GM12872 (cell line): ENCODE measurements around the gene TARBP1.

ENCODE experiments used
- CTCF ChIP-seq: IDR thresholded peaks from 3 replicates; pipeline ENCODE4 v1.5.1; 2011; ENCODE audit warnings: low read depth, mild to moderate bottlenecking, low read length, moderate library complexity; ENCODE audit not compliant: insufficient read depth

TARBP1 gene

DNA sequence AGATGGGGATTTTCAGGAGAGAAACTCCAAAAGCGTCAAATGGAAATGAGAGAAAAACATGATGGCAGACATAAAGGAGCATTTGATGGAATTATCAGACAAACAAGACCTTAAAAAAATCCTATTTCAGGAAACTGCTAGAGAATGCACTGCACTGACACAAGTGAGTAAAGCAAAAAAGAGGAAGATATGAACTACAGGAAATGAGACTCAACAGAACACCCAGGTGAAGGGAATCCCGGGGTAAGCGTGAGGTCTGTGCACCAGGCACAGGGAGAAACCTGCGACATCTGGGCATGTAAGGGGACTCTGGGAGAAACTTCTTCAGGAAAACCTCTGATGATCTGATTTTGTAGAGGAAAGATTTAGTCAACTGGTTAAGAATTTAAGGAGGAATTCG, 2.8 kb downstream of the TARBP1 start:
- no peak for TF ChIP-seq CTCF

DNA sequence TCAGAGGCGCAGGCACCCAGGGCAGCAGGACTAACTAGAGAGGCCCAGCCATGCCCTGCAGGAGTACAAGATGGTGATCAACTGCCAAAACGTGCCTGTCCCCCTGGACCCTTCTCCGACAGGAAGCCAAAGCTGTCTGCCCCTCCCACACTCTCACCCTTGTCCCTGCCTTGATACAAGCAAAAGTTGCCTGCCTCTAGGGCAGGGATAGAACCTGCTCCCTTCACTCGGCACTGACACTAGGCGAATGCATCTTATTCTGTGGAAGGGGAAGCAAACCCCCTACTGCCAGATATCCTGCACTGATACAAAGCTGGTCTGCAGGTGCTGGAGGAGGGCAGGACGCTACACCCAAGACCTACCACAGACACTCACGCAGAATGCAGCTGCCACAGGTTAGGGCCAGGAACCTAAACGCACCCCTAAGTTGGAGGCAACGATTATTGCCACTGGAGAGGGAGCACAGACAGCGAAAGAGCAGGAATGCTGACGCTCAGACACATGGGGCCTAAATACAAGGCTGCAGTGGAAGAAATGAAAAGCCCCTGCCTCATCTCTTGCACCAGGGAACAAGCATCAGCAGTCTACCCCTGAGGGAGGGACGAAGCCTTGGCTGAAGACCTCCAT, 3.7 kb downstream of the TARBP1 start:
- no peak for TF ChIP-seq CTCF

- TF ChIP-seq CTCF, result no peak
These were observed 4.6 kb downstream of the TARBP1 start for GRCh38 chr1:234474375-234474774.

- no peak for TF ChIP-seq CTCF
These were observed 5.9 kb downstream of the TARBP1 start for GRCh38 chr1:234473118-234473517.

DNA sequence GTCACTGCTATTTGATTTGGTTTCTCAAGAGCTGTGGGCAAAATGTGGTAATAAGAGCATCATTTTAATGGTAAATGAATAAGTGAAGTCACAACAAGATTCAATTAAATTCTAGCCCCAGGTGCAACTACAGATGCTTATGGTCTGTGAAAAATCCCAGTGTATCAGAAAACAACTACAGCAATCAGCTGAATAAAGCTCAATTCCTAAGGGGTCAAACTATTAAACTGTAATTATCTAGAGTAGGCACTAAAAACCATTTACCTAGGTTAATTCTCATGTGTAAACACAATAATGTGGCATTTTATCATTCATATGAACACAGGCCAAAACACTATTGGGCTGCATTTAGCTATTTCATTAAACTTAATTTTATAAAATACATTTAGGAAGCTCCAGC, 9.6 kb downstream of the TARBP1 start:
- TF ChIP-seq CTCF, result no peak

GRCh38 chr1:234468580-234468979, 10.4 kb downstream of the TARBP1 start:
- TF ChIP-seq CTCF, result no peak

DNA sequence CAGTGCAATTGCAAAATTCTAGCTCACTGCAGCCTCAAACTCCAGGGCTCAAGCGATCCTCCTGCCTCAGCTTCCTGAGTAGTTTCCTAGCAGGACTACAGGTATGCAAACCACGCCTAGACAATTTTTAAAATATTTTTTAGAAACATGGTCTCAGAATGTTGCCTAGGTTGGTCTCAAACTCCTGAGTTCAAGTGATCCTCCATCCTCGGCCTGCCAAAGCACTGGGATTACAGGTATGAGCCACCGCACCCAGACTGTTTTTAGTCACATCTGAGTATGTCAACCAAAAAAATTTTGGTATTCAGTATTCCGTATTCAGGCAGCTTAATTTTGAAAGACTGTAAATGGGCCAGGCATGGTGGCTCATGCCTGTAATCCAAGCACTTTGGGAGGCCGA, 11.2 kb downstream of the TARBP1 start:
- TF ChIP-seq CTCF, result no peak
